HG03558 (cell line): ENCODE data around the gene ADD1.
"Not testable (repeated sequence)": the region's sequence is repeated elsewhere in the genome, so short reads cannot be mapped to it uniquely, and the experiment has no call there.

Experiments
- ATAC-seq: cut with Tn5 transposase; IDR thresholded peaks from one replicate; pipeline ENCODE4 v1.9.1; 2021; ENCODE audit warnings: moderate number of reproducible peaks; ENCODE audit not compliant: unreplicated experiment; ENCODE audit errors: extremely low read depth

The ADD1 gene

GRCh38 chr4:2913168-2913567 is 69.5 kb downstream of the ADD1 start:
- no peak for ATAC-seq

GRCh38 chr4:2914256-2915126 is 70.8 kb downstream of the ADD1 start:
- no peak for ATAC-seq

GRCh38 chr4:2915789-2916188 is 72.1 kb downstream of the ADD1 start:
- no peak for ATAC-seq

GRCh38 chr4:2916696-2917095 is 73.1 kb downstream of the ADD1 start:
- ATAC-seq = not testable (repeated sequence)

- not testable (repeated sequence) for ATAC-seq
Observed at GRCh38 chr4:2918300-2918699, 74.7 kb downstream of the ADD1 start.

GRCh38 chr4:2918714-2919113 is 75.1 kb downstream of the ADD1 start:
- not testable (repeated sequence) for ATAC-seq

GRCh38 chr4:2922453-2923101 is 78.9 kb downstream of the ADD1 start:
- not testable (repeated sequence) for ATAC-seq

GRCh38 chr4:2923141-2923551 is 79.5 kb downstream of the ADD1 start:
- ATAC-seq = no peak

GRCh38 chr4:2923668-2924173 is 80.1 kb downstream of the ADD1 start:
- no peak for ATAC-seq

- no peak for ATAC-seq
Observed at GRCh38 chr4:2924286-2924685, 80.6 kb downstream of the ADD1 start.

GRCh38 chr4:2924765-2925301 is 81.2 kb downstream of the ADD1 start:
- ATAC-seq = no peak

- ATAC-seq = no peak
Observed at GRCh38 chr4:2925496-2925895, 81.9 kb downstream of the ADD1 start.

GRCh38 chr4:2925931-2926860 is 82.6 kb downstream of the ADD1 start:
- no peak for ATAC-seq

- ATAC-seq = no peak
Observed at GRCh38 chr4:2927016-2927695, 83.5 kb downstream of the ADD1 start.

- no peak for ATAC-seq
Observed at GRCh38 chr4:2927696-2928075, 84.0 kb downstream of the ADD1 start.

- ATAC-seq = no peak
Observed at GRCh38 chr4:2928242-2929176, 84.9 kb downstream of the ADD1 start.

- no peak for ATAC-seq
Observed at GRCh38 chr4:2929469-2929868, 85.8 kb downstream of the ADD1 start.

GRCh38 chr4:2930135-2930757 is 86.6 kb downstream of the ADD1 start:
- no peak for ATAC-seq
